ENCODE data around the gene UQCC3.

- TF ChIP-seq CTCF (IDR thresholded peaks at IDR 0.05) = no peak
- no peak for TF ChIP-seq POLR2A (IDR thresholded peaks at IDR 0.05)
These were observed 35.4 kb downstream of the UQCC3 start for GRCh38 chr11:62706850-62707247.
